Mesendoderm (in vitro differentiated cells): Measurements from ENCODE around the gene OPN3.

ENCODE experiments used
- DNase-seq: peaks from one replicate; pipeline ENCODE4 v3.0.0; 2013
- H2AK5ac ChIP-seq: 2 replicates; pipeline ENCODE4 v1.6.1; 2013; ENCODE audit warnings: low read length, inconsistent platforms
- H2BK120ac ChIP-seq: 2 replicates; pipeline ENCODE4 v1.6.1; 2013; ENCODE audit warnings: low read depth, mild to moderate bottlenecking, low read length, moderate library complexity, mixed read lengths
- H2BK15ac ChIP-seq: replicated peaks from 2 replicates; pipeline ENCODE4 v1.6.1; 2013; ENCODE audit warnings: low read depth, mild to moderate bottlenecking, moderate library complexity
- H2BK5ac ChIP-seq: 2 replicates; pipeline ENCODE4 v1.6.1; 2013; ENCODE audit warnings: low read length, inconsistent platforms
- H3K18ac ChIP-seq: 2 replicates; pipeline ENCODE4 v1.6.1; 2013; ENCODE audit warnings: mild to moderate bottlenecking, low read length, mixed read lengths
- H3K23ac ChIP-seq: one replicate; pipeline ENCODE4 v1.6.1; 2013; ENCODE audit warnings: low read length
- H3K27ac ChIP-seq: 2 replicates; pipeline ENCODE4 v1.5.1; 2013; ENCODE audit warnings: low read depth, mild to moderate bottlenecking, inconsistent platforms, low read length, moderate library complexity
- H3K27me3 ChIP-seq: 2 replicates; pipeline ENCODE4 v1.6.1; 2013; ENCODE audit warnings: low read length, control low read depth, mild to moderate bottlenecking, inconsistent platforms; ENCODE audit not compliant: insufficient read depth, poor library complexity
- H3K36me3 ChIP-seq: 2 replicates; pipeline ENCODE4 v1.6.1; 2013; ENCODE audit warnings: low read length, inconsistent platforms; ENCODE audit not compliant: control insufficient read depth, insufficient read depth
- H3K4ac ChIP-seq: one replicate; pipeline ENCODE4 v1.6.1; 2013; ENCODE audit warnings: low read depth, mild to moderate bottlenecking, low read length, moderate library complexity
- H3K4me1 ChIP-seq: 2 replicates; pipeline ENCODE4 v1.6.1; 2013; ENCODE audit warnings: low read depth, low read length, inconsistent platforms; ENCODE audit not compliant: control insufficient read depth
- H3K4me2 ChIP-seq: 2 replicates; pipeline ENCODE4 v1.6.1; 2013; ENCODE audit warnings: low read length
- H3K4me3 ChIP-seq: 2 replicates; pipeline ENCODE4 v1.5.1; 2013; ENCODE audit warnings: mild to moderate bottlenecking, low read length
- H3K56ac ChIP-seq: one replicate; pipeline ENCODE4 v1.6.1; 2013; ENCODE audit warnings: low read length
- H3K79me1 ChIP-seq: 2 replicates; pipeline ENCODE4 v1.6.1; 2013; ENCODE audit warnings: low read length, inconsistent platforms
- H3K79me2 ChIP-seq: 2 replicates; pipeline ENCODE4 v1.6.1; 2013; ENCODE audit warnings: mild to moderate bottlenecking, low read length; ENCODE audit not compliant: control insufficient read depth, insufficient read depth
- H3K9ac ChIP-seq: 2 replicates; pipeline ENCODE4 v1.6.1; 2013; ENCODE audit warnings: low read length, inconsistent platforms
- H4K5ac ChIP-seq: one replicate; pipeline ENCODE4 v1.6.1; 2013; ENCODE audit warnings: low read length
- H4K8ac ChIP-seq: one replicate; pipeline ENCODE4 v1.6.1; 2013; ENCODE audit warnings: low read depth, mild to moderate bottlenecking, control low read depth, low read length, moderate library complexity
- WGBS: extraction: QIAGEN DNeasy Blood & Tissue Kit; methylation state at CpG from one replicate; pipeline ENCODE4 v1.1.7; 2013; ENCODE audit warnings: low lambda C conversion rate, missing lambda C conversion rate; ENCODE audit not compliant: insufficient coverage; ENCODE audit errors: extremely low coverage; 5-methylcytosine and 5-hydroxymethylcytosine counted together

The OPN3 gene

DNA sequence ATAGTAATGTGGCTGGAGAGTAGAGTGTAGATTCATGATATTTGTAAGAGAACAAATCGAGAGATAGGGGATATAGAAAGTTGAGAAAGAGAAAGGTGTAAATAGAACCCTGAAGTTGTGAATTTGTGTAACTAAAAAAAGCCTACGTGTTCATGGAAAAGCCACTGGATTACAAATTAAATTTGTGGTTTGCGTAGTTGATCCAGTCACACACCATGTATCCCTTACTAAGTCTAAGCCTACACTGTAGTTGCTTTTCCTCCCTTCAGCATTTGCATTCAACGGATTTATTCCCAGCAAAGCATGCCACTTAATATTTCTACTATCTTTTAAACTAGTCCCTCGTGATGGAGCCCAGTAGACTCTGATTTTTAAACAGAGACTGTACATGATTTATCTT, 83.1 kb downstream of the OPN3 start:
- H3K4me3 ChIP-seq = no peak overlapping the region
- H3K27me3 ChIP-seq = no peaks in the 10 kb centered on the region
- H3K9ac ChIP-seq = no peak overlapping the region
- H3K56ac ChIP-seq = no peak overlapping the region
- H2AK5ac ChIP-seq = no peak overlapping the region
- H2BK5ac ChIP-seq = no peak overlapping the region
- H3K18ac ChIP-seq = no peak overlapping the region
- H4K8ac ChIP-seq = no peak overlapping the region
- DNase-seq = no peak
- no peaks in the 10 kb centered on the region for H3K79me2 ChIP-seq
- H2BK120ac ChIP-seq = no peak overlapping the region
- H3K4me1 ChIP-seq = no peaks in the 10 kb centered on the region
- H3K79me1 ChIP-seq = no peaks in the 10 kb centered on the region
- no peak overlapping the region for H2BK15ac ChIP-seq
- H4K5ac ChIP-seq = no peak overlapping the region
- H3K23ac ChIP-seq = no peak overlapping the region
- no peaks in the 10 kb centered on the region for H3K36me3 ChIP-seq
- H3K27ac ChIP-seq = no peak overlapping the region
- WGBS = 100% methylated on average over 1 of the region's 5 CpGs
- no peak overlapping the region for H3K4me2 ChIP-seq
- no peak overlapping the region for H3K4ac ChIP-seq

DNA sequence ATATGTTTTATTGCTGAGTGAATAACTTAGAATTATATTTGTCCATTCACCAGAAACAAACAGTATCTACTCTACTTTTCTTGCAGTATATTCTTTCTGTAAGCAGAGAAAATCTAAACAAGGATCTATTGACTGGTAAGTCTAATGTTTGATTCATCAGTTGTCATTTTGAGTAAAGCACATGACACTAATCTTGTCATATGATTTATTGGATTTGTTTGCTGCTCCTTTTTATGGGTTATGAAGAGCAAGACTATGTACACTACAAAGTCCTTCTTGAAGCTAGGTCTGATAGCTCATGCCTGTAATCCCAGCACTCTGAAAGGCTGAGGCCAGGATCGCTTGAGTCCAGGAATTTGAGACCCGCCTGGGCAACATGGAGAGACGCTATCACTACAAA, 84.6 kb downstream of the OPN3 start:
- Histone ChIP-seq H4K8ac (no peak overlapping the region), H4K5ac (no peak overlapping the region), H3K36me3 (no peaks in the 10 kb centered on the region), H3K79me2 (no peaks in the 10 kb centered on the region), H3K9ac (no peak overlapping the region), H3K4me1 (no peaks in the 10 kb centered on the region), H3K4me2 (no peak overlapping the region), H3K4ac (no peak overlapping the region), H3K4me3 (no peak overlapping the region), H3K56ac (no peak overlapping the region), H3K27ac (no peak overlapping the region), H3K23ac (no peak overlapping the region), H2BK5ac (no peak overlapping the region), H2BK15ac (no peak overlapping the region), H3K79me1 (no peaks in the 10 kb centered on the region), H3K18ac (no peak overlapping the region), H2AK5ac (no peak overlapping the region), H3K27me3 (no peaks in the 10 kb centered on the region), H2BK120ac (no peak overlapping the region)
- no peak for DNase-seq
- WGBS = no CpG with 5 or more reads among the region's 3 CpGs

DNA sequence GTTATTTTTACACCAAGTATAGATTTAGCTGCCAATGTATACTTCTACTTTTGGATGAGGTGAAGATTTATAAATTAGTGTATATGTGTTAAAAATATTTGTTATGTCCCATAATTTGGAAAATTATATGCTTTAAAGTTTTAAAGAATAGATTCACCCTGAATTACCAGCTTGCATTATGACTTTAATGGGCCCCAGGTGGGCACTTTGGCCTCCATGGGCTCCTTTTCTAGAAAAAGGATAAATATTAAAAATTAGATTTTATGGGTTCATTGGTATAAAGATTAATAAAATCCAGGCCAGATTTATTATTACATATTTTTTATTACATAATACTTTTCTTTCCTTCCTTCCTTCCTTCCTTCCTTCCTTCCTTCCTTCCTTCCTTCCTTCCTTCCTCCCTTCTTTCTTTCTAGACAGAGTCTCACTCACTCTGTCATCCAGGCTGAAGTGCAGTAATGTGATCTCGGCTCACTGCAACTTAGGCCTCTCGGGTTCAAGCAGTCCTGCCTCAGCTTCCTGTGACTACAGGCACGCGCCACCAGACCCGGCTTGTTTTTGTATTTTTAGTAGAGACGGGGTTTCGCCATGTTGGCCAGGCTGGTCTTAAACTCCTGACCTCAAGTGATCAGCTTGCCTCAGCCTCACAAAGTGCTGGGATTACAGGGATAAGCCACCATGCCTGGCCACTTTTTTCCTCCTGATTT, 86.1 kb downstream of the OPN3 start:
- Histone ChIP-seq H3K4me3 (no peak overlapping the region), H3K4me2 (no peak overlapping the region), H2AK5ac (no peak overlapping the region), H3K27me3 (no peaks in the 10 kb centered on the region), H2BK15ac (no peak overlapping the region), H3K23ac (no peak overlapping the region), H3K79me2 (no peaks in the 10 kb centered on the region), H4K8ac (no peak overlapping the region), H3K36me3 (no peaks in the 10 kb centered on the region), H2BK120ac (no peak overlapping the region), H3K9ac (no peak overlapping the region), H3K56ac (no peak overlapping the region), H3K79me1 (no peaks in the 10 kb centered on the region), H3K4me1 (no peaks in the 10 kb centered on the region), H3K27ac (no peak overlapping the region), H3K4ac (no peak overlapping the region), H4K5ac (no peak overlapping the region), H2BK5ac (no peak overlapping the region), H3K18ac (no peak overlapping the region)
- no CpG with 5 or more reads among the region's 7 CpGs for WGBS
- DNase-seq = no peak

DNA sequence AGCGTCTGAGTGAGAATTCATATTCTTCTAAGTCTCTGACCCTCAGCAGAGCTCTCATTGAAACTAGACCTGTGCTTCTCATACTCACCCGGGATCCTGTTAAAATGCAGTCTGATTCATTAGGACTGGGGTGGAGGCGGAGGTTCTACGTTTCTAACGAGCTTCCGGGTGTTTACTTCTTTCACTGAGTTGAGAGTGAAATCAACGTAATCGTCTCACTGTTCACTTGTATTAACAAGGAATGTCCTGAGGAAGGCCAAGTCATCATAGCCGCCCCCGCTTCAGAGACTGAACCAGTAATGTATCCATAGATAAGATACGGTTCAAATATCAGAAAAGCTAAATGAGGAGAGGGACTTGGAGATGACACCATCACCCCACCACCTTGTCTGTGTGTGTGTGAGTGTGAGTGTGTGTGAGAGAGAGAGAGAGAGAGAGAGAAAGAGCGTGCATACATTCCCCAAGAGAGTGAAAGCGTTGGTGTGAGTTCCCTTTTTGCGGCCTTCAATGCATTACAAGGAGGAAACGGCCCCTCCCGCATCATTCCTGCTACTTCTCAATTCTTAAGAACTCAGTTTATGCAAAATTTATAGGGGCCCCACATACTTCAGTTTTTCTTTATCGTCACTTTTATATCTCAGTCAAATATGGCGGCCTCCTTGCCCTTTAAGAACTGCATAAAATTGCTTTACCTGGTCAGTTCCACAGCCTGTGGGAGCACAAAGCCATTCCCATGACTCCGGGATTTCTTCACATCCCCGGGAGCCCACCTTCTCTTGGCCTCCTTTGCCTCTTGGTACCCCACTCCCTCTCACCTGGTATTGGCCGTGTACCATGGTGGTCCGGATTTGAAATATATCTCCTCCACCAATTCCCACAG, 88.2 kb downstream of the OPN3 start:
- no peak for DNase-seq

DNA sequence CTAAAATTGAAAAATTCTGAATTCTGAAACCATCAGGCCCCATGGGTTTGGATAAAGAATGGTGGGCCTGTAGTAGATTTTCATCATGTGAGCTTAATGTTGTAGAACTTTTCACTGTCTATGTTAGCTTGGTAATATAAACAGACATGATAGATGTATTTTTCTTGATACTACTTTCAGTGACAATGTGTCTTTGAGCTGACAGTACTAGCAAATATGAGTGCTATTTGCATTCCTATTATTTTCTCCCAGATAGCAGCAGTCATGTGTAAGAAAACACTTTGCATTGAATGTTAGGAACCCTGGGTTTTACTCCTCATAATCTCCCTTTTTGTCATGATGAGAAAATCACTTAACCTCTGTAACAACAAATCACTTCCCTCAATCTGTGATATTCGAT, 89.9 kb downstream of the OPN3 start:
- Histone ChIP-seq H3K79me2 (no peaks in the 10 kb centered on the region), H2AK5ac (no peak overlapping the region), H3K36me3 (no peaks in the 10 kb centered on the region), H3K18ac (no peak overlapping the region), H3K56ac (no peak overlapping the region), H3K27ac (no peak overlapping the region), H3K4me1 (no peaks in the 10 kb centered on the region), H3K23ac (no peak overlapping the region), H3K79me1 (no peaks in the 10 kb centered on the region), H2BK120ac (no peak overlapping the region), H3K27me3 (no peaks in the 10 kb centered on the region), H2BK5ac (no peak overlapping the region), H3K9ac (no peak overlapping the region), H2BK15ac (no peak overlapping the region), H4K5ac (no peak overlapping the region), H3K4me2 (no peak overlapping the region), H3K4ac (no peak overlapping the region), H4K8ac (no peak overlapping the region), H3K4me3 (no peak overlapping the region)
- no peak for DNase-seq
- no CpG with 5 or more reads among the region's 1 CpG for WGBS

More for the DNA sequence above, 88.2 kb downstream of the OPN3 start:
- Histone ChIP-seq H2BK15ac (no peak overlapping the region), H4K8ac (no peak overlapping the region), H2BK5ac (no peak overlapping the region), H3K27ac (no peak overlapping the region), H3K4me2 (no peak overlapping the region), H3K4ac (no peak overlapping the region), H3K4me3 (no peak overlapping the region), H3K27me3 (no peaks in the 10 kb centered on the region), H2BK120ac (no peak overlapping the region), H3K4me1 (no peaks in the 10 kb centered on the region), H3K56ac (no peak overlapping the region), H3K36me3 (no peaks in the 10 kb centered on the region), H2AK5ac (no peak overlapping the region), H3K23ac (no peak overlapping the region), H4K5ac (no peak overlapping the region), H3K79me1 (no peaks in the 10 kb centered on the region), H3K18ac (no peak overlapping the region), H3K79me2 (no peaks in the 10 kb centered on the region), H3K9ac (no peak overlapping the region)
- no CpG with 5 or more reads among the region's 22 CpGs for WGBS
